ENCODE data around the gene SYNE1.
"Not testable (repeated sequence)": the region's sequence is repeated elsewhere in the genome, so short reads cannot be mapped to it uniquely, and the experiment has no call there.

SYNE1 gene

GRCh38 chr6:152490971-152491378, 146.2 kb downstream of the SYNE1 start:
- DNase-seq (ENCODE audit: low read depth, low spot score) = not testable (repeated sequence)

DNA sequence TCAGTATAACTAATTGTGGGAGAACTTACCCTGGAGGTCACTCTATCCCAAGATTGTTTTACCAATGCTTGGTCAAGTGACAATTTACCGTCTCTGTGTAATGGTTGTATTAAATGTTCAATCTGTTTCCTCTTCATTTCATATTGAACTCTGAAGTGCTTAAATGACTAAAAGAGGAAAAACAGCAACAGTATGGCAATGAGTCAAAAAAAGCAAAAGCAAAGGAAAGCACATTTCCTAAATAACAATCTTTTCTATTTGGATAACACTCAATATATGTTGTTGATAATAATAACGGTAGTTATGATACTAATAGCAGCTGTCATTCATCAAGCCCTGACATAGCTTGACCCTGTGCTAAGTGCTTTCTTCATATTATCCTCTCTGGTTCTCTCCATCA, 152.4 kb downstream of the SYNE1 start:
- DNase-seq (ENCODE audit: low read depth, low spot score) = no peak

- DNase-seq (ENCODE audit: low read depth, low spot score) = no peak
These were observed 154.9 kb downstream of the SYNE1 start for GRCh38 chr6:152482289-152482688.

DNA sequence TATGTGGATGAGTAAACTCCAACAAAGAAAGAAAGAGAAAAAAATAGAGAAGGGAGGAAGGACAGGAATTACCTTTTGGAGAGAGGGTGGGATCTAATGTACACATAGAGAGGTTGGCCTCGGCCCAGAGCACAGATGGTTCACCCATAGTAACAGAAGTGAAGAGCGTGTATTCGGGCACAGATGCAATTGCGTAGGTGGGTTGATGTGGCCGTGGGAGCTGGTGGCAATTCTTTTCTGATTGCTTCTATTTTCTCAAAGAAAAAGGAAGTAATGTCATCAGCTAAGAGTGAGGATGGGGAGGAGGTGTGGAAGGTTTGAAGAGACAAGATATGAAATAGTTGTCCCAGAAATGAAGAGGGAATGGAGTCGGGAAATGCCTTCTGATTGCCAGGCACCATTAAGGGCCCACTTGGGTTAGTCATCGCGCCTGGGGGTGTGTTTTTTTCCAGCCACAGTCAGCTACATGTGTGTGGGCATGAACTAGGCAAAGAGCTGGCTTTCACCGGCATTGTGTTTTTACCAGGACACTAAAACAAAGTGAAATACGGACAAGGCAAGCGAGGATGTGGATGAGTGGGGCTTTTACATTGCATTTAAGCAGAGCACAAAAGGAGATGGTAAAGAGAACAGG, 158.7 kb downstream of the SYNE1 start:
- DNase-seq (ENCODE audit: low read depth, low spot score) = no peak

DNA sequence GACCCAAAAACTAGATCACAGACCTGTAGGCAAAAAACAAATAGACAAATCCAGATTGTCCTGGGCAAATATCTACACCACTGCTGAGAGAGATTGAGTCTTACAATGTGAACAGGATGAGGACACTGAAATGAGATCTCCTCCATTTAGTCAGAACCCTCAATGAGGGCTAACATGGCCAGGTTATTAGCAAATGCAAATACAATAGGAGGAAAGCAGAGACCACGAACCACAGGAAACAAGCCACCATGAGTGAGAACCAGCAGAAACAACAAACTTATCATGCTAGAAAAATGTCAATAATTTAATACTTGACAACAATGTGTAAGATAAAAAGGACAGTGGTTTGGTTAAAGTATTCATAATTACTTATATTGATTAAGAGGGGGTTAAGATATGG, 162.8 kb downstream of the SYNE1 start:
- DNase-seq (ENCODE audit: low read depth, low spot score) = no peak

- DNase-seq (ENCODE audit: low read depth, low spot score) = no peak
These were observed 164.8 kb downstream of the SYNE1 start for GRCh38 chr6:152472325-152472724.

- no peak for DNase-seq (ENCODE audit: low read depth, low spot score)
These were observed 165.5 kb downstream of the SYNE1 start for GRCh38 chr6:152471456-152472265.

GRCh38 chr6:152463164-152463563, 174.0 kb downstream of the SYNE1 start:
- DNase-seq (ENCODE audit: low read depth, low spot score) = no peak

DNA sequence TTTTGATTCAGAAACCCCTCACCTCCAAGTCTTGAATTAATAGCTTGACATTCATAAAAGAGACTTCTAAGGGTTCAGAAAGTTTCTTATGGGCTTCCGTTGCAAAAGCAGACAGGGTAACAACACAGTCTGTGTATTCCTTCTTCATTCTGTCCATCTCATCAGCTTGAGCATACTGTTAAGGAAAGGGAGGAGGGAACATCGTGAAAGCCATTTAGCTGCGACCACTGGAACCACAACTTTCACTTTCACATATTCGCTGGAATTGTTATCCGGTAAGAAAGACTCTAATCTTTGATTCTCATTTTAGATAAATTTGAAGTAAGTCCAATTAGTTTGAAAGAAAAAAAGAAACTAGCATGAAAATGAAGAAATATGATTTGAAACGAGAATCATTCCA, 174.4 kb downstream of the SYNE1 start:
- DNase-seq (ENCODE audit: low read depth, low spot score) = no peak

DNA sequence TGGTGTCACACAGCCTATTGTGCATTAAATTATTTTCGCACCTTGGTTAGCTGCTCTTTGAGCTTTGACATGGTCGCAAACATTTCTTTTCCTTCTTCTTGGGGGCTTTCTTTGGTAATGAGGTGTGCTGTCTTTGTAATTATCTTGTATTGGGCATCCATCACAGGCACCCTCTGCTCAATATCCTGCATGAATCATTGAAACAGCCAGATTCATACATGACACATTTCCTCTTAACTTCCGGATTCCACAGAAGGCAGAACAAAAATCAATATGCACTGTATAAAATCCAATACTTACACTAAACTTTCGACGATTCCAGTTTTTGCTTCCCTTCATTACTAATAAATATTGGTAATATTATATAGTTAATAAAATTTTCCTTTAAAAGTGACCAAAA, 175.6 kb downstream of the SYNE1 start:
- no peak for DNase-seq (ENCODE audit: low read depth, low spot score)

DNA sequence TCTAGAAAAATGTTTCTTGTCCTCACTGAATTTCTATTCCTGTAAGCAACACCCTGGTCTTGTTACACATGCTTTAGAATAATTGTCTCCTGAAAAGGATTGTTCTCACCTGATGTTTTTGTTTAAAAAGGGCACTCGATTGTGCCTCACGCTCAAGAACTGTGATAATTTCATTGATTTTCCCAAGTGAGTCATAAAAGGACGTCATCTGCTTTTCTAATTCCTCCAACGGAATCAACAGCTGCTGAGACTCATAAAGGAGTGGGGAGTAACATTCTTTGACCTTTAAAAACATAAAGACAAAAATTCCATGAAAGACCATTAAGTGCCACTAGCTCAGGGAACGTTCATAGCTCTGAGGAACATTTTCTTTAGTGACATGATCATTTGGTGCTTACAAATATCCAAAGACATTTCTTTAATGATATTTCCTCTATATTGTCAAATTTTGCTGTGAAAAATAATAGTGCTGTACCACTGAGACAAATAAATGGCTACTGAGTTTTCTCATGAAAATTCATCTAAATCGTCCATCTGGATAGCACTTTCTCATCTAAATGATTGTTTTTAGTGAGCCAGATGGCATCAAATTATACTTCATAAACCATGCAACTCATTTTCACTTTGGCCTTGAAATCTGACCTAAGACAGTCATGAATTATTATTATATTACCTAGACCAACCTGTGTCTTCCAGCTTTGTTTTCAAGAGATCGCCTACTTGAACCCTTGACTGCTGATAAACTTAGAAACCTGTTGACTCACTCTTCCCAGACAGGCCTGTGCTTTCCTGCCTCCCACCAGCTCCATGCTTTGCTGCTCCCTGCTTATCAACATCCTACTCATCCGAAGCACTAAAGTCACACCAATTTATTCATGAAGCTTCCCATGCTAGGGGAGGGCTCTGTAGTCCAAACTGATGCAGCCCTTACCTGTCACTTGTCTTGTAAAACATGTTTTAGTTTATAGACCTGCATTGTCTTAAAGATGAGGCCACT, 178.2 kb downstream of the SYNE1 start:
- DNase-seq (ENCODE audit: low read depth, low spot score) = no peak

DNA sequence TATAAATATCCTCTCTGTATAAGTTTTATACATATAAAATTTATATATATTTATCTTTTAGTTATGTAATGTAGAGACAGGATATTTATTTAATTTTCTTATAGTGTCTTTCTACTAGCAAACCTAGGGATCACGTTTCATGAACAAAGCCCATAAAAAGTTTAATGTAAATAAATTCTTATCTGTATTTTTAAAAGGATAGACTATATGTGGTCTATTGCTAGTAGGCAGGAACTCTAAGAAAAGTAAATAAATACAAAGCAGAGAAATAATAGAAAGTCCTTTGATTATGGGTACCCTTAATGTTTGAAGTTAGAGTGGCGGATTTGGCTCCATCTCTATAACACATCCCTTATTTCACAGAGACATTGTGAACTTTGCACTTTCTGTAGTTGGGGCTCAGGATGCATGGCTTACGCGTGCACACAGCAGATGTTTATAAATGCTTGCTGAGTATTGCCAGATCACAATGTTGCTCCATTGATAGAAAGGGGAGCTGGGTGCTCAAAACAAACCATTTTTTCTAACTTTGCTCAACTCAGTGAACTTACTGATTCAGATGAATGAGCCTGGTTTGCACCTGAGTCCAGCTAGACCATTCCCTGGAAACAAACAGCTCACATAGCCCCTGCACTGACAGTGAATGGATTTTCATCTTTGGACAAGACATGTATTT, 179.1 kb downstream of the SYNE1 start:
- DNase-seq (ENCODE audit: low read depth, low spot score) = no peak

- no peak for DNase-seq (ENCODE audit: low read depth, low spot score)
These were observed 183.2 kb downstream of the SYNE1 start for GRCh38 chr6:152454003-152454402.

- no peak for DNase-seq (ENCODE audit: low read depth, low spot score)
These were observed 183.7 kb downstream of the SYNE1 start for GRCh38 chr6:152453421-152453820.

DNA sequence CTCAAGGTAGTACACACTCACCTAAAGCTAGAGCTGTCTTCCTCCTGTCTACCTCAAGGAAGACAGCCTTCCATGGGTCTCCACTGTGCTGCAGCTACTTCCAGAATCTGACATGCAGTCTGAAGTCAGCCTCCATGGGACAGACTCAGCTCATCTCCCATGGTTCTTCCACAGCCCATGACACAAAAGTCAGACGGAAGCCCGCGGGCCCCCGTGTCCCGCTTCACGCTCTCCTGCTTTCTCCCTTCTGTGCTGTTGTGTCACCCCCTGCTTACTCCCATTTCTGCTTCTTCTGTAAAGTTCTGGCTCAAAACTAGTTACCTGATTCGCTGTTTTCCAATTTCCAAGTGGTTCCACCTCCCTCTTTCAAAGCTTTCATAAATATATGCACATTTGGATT, 184.5 kb downstream of the SYNE1 start:
- DNase-seq (ENCODE audit: low read depth, low spot score) = no peak

- DNase-seq (ENCODE audit: low read depth, low spot score) = no peak
These were observed 186.6 kb downstream of the SYNE1 start for GRCh38 chr6:152450519-152450918.

- no peak for DNase-seq (ENCODE audit: low read depth, low spot score)
These were observed 195.3 kb downstream of the SYNE1 start for GRCh38 chr6:152441902-152442301.

DNA sequence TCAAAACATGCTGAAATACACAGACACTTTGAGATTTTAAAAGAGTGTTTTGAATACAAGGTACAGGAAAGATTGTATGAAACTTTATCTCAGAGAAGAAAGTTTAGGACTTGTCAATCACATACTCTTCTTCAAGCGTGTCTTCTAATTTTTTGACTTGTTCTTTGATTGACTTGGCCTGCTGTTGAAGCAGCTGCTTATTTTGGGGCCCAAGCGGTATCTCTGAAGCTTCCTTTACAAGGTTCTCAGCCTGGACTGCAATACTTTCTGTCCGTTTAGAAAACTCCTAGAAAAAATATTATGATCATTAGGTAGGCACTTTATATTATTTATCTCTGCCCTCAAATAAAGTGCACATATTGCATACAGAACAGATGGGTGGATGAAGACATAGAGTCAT, 201.3 kb downstream of the SYNE1 start:
- DNase-seq (ENCODE audit: low read depth, low spot score) = no peak

GRCh38 chr6:152432758-152433157, 204.4 kb downstream of the SYNE1 start:
- DNase-seq (ENCODE audit: low read depth, low spot score) = no peak

DNA sequence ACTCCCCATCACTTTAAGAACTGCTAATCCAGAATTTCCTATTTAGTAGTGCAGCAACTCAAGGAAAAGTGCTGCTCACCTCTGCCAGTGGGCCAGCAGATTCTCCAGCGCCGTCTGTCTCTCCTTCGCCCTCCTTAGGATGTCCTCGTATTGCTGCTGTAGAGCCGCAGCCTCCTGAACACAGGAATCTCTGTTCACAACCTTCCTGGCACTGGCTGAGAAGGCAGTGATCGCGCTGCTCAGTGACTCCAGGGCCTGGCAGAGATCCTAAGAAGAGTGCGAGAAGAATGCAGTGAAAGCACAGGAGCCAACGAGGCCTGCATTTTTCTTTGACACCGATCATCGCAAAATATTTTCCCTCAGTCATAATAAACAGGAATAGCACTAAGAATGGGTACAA, 209.0 kb downstream of the SYNE1 start:
- DNase-seq (ENCODE audit: low read depth, low spot score) = no peak

GRCh38 chr6:152426276-152426675, 210.9 kb downstream of the SYNE1 start:
- no peak for DNase-seq (ENCODE audit: low read depth, low spot score)
